Measurements from ENCODE around the gene DMAC2L.

DMAC2L gene

GRCh38 chr14:50288146-50288545 lies 24.0 kb upstream of the DMAC2L start:
- TF ChIP-seq, protein P1, sequence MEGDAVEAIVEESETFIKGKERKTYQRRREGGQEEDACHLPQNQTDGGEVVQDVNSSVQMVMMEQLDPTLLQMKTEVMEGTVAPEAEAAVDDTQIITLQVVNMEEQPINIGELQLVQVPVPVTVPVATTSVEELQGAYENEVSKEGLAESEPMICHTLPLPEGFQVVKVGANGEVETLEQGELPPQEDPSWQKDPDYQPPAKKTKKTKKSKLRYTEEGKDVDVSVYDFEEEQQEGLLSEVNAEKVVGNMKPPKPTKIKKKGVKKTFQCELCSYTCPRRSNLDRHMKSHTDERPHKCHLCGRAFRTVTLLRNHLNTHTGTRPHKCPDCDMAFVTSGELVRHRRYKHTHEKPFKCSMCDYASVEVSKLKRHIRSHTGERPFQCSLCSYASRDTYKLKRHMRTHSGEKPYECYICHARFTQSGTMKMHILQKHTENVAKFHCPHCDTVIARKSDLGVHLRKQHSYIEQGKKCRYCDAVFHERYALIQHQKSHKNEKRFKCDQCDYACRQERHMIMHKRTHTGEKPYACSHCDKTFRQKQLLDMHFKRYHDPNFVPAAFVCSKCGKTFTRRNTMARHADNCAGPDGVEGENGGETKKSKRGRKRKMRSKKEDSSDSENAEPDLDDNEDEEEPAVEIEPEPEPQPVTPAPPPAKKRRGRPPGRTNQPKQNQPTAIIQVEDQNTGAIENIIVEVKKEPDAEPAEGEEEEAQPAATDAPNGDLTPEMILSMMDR (IDR thresholded peaks at IDR 0.05), result no peak

- TF ChIP-seq, protein P1 (IDR thresholded peaks at IDR 0.05), result no peak
Measured at GRCh38 chr14:50290306-50290705, 21.8 kb upstream of the DMAC2L start.

- TF ChIP-seq, protein P1 (IDR thresholded peaks at IDR 0.05), result no peak
Measured at GRCh38 chr14:50299585-50299984, 12.5 kb upstream of the DMAC2L start.

- TF ChIP-seq, protein P1 (IDR thresholded peaks at IDR 0.05), result no peak
Measured at GRCh38 chr14:50301914-50302313, 10.2 kb upstream of the DMAC2L start.

DNA sequence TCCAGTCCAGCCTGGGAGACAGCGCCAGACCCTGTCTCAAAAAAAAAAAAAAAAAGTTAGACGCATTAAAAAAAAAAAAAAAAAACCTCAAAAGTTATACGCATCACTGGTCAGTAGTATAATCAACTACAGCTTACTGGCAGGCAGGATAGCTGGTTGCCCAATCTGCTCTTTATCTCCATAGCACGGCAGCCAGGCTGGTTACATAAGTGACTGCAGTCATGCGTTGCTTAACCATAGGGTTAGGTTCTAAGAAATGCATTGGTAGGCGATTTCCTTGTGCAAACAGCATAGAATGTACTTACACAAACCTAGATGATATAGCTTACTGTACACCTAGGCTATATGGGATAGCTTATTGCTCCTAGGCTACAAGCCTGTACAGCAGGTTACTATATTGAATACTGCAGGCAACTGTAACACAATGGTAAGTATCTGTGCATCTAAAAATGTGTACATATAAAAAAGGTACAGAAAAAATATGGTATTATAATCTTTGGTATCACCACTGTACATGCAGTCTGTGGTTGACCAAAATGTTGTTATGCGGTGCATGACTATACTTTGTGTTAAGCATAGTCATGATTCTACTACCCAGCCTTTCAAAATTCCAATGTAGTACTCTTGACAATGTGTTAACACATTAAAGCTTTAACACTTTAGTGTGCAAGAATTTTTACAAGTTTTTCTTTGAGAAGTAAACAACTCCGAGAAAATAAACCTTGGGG lies 8.2 kb upstream of the DMAC2L start:
- TF ChIP-seq, protein P1 (IDR thresholded peaks at IDR 0.05), result no peak

DNA sequence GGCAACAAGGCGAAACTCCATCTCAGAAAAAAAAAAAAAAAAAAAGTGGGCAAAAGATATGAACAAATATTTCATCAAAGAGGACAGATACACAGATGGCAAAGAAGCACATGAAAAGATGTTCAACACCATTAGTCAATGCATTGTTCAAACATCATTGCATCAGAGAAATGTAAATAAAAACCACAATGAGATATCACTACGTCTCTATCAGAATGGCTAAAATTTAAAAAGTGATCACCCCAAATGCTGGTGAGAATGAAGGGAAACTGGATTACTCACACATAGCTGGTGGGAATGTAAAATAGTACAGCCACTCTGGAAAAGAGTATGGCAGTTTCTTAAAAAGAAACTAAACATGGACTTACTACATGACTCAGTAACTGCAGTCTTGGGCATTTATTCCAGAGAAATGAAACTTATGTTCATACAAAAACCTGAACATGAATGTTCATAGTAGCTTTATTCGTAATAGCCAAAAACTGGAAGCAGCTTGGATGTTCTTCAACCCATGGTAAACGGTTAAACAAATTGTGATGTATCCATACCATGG lies 3.7 kb upstream of the DMAC2L start:
- TF ChIP-seq, protein P1 (IDR thresholded peaks at IDR 0.05), result no peak

DNA sequence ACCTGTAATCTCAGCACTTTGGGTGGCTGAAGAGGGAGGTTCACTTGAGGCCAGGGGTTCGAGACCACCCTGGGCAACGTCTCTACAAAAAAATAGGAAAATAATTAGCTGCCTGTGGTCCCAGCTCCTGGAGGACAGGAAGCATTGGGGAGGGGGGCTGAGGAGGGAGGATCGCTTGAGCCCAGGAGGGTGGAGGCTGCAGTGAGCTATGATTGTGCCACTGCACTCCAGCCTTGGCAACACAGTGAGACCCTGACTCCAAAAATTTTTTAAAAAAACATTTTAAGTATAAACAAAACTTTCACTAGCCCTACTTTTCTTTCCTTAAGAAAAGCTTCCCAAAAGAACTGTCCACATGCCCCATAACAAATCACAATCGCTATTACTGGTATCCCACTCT lies 1.7 kb upstream of the DMAC2L start:
- TF ChIP-seq, protein P1 (IDR thresholded peaks at IDR 0.05), result no peak

Measured in LNCAP (cell line).